NCI-H510A treated with DMSO at 0.1 percent for 48 hours (cell line): ENCODE data around the gene AGFG1.
A peak's percentile ranks its signal among the peaks of the same experiment; 100 is the strongest.

Source experiments
- DNase-seq: peaks from one replicate; lab custom pipeline; 2025; lab: John Stamatoyannopoulos, UW

AGFG1 gene

GRCh38 chr2:227471924-227472264, at the start of gene AGFG1:
Gene AGFG1, plus strand, starts transcription at chr2:227472156. Its CDS starts 266 bp downstream, at chr2:227472422.
- peak; percentile 95 for DNase-seq

- no peak for DNase-seq
Observed at GRCh38 chr2:227423656-227424499, 48.1 kb upstream of the AGFG1 start.

GRCh38 chr2:227428731-227429285, 43.1 kb upstream of the AGFG1 start:
- no peak for DNase-seq

- DNase-seq, result no peak
Observed at GRCh38 chr2:227430639-227431038, 41.3 kb upstream of the AGFG1 start.

- DNase-seq, result no peak
Observed at GRCh38 chr2:227433171-227433570, 38.8 kb upstream of the AGFG1 start.

GRCh38 chr2:227436436-227437174, 35.4 kb upstream of the AGFG1 start:
- no peak for DNase-seq

GRCh38 chr2:227439214-227439613, 32.7 kb upstream of the AGFG1 start:
- no peak for DNase-seq

- DNase-seq, result no peak
Observed at GRCh38 chr2:227442639-227443038, 29.3 kb upstream of the AGFG1 start.

GRCh38 chr2:227443889-227444568, 27.9 kb upstream of the AGFG1 start:
- no peak for DNase-seq

- no peak for DNase-seq
Observed at GRCh38 chr2:227447606-227448005, 24.4 kb upstream of the AGFG1 start.

GRCh38 chr2:227450311-227450841, 21.6 kb upstream of the AGFG1 start:
- no peak for DNase-seq

- no peak for DNase-seq
Observed at GRCh38 chr2:227450926-227451654, 20.9 kb upstream of the AGFG1 start.

- DNase-seq, result no peak
Observed at GRCh38 chr2:227451655-227451992, 20.3 kb upstream of the AGFG1 start.

GRCh38 chr2:227453810-227454209, 18.1 kb upstream of the AGFG1 start:
- DNase-seq, result no peak

GRCh38 chr2:227454323-227454860, 17.6 kb upstream of the AGFG1 start:
- no peak for DNase-seq

GRCh38 chr2:227455200-227455599, 16.8 kb upstream of the AGFG1 start:
- DNase-seq, result no peak

GRCh38 chr2:227456102-227456501, 15.9 kb upstream of the AGFG1 start:
- no peak for DNase-seq

- DNase-seq, result no peak
Observed at GRCh38 chr2:227456772-227457171, 15.2 kb upstream of the AGFG1 start.

GRCh38 chr2:227460070-227460485, 11.9 kb upstream of the AGFG1 start:
- no peak for DNase-seq

GRCh38 chr2:227460833-227461232, 11.1 kb upstream of the AGFG1 start:
- DNase-seq, result no peak

- no peak for DNase-seq
Observed at GRCh38 chr2:227461811-227462461, 10.0 kb upstream of the AGFG1 start.
